ENCODE results near the gene SBF2.
A peak's percentile ranks its signal among the peaks of the same experiment; 100 is the strongest.
"Not testable (repeated sequence)": the region's sequence is repeated elsewhere in the genome, so short reads cannot be mapped to it uniquely, and the experiment has no call there.

The SBF2 gene

DNA sequence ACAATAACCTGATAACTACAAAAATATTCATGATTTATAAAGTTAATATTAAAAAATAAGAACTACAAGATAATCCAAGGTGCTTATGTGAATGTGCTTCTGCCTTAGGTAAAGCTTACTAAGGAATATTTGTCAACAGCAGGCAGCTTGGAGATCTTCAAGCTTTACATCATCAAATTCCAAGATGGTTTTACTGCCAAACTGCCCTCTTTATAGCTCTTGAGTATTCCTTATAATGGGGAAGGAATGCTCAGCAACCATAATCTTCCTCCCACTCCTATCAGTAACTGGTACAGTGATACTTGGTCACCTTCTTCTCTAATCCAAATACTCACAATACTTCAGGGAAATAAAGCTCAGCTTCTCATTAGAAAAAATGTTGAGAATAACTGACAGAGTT lies 30.1 kb downstream of the SBF2 start:
- DNase-seq, result no peak

DNA sequence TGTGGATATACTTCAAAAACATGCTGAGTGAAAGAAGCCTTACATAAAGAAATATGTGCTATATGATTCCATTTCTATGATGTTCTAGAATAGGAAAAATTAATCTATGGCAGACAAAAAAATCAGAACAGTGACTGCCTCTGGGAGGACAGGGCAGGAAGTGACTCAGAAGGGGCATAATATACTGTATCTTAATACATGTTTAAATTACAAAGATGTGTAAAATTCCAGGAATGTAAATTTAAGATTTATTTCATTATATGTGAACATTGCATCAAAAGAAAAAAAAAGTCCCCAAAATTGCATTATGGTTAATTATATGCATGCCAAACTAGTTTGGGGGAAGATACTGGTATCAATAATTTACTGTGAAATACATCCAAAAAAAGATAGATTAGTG lies 32.2 kb downstream of the SBF2 start:
- DNase-seq, result no peak

DNA sequence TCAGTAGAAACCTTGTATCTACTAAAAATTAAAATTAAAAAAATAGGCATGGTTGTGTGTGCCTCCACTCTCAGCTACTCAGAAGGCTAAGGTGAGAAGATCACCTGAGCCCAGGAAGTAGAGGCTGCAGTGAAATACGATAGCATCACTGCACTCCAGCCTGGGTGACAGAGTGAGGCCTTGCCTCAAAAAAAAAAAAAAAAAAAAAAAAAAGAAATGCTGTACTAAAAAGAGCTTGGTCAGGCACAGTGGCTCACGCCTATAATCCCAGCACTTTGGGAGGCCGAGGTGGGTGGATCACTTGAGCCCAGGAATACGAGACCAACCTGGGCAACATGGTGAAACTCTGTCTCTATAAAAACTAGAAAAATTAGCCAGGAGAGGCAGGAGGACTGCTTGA lies 36.5 kb downstream of the SBF2 start:
- no peak for DNase-seq

DNA sequence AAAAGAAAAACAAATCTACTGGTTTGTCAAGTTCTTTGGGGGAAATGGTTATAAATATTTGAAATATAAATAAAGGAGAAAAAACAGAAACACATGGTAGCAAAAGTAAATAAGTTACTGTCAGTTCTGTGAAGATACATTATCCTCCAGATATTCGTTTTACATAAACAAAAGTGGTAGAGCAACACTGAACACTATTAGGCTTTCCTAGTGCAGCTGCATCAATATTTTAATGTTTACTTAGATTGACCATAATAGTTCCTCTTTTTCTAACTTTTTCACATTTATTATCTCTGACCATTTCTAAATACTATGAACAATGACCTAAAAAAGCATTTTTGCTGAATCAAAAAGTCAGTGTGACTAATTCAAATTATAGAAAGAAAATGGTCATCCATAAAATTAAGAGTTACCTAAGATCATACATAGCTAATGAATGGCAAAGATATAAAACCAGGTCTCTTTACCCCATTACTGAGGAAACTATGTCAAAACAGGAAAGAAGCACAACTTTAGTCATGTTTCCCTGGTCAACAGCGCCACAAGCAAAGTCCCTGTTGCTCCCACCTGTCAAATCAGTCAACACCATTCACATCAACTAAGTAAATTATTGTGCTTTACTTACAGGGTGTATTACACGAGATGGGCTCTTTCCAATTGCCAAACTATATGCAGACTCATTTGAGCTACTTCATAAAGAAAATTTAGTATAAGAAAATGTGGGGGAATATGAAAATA lies 38.5 kb downstream of the SBF2 start:
- no peak for DNase-seq

DNA sequence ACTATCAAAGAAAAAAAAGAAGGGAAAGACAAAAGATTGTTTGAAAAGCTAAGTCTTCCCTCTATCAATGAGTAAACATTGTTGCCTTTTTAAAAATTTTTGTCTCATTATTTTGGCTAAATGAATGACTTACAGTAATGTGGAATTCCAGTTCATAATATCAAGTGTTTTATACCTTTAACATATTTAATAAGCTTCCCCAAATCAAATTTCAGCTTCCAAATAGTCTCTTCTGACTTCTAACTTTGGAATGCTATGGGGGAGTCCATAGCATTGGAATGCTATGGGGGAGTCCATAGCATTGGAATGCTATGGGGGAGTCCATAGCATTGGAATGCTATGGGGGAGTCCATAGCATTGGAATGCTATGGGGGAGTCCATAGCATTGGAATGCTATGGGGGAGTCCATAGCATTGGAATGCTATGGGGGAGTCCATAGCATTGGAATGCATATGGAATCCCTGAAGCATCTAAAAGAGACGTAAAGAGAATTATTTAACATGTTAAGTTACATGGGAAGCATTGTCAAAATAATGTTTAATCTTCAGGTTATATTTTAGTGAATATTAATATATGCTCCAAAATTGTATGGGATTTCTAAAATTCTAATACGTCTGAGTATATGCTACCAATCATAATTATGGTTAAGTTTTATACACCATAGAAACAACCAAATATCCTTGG lies 44.4 kb downstream of the SBF2 start:
- DNase-seq, result not testable (repeated sequence)

DNA sequence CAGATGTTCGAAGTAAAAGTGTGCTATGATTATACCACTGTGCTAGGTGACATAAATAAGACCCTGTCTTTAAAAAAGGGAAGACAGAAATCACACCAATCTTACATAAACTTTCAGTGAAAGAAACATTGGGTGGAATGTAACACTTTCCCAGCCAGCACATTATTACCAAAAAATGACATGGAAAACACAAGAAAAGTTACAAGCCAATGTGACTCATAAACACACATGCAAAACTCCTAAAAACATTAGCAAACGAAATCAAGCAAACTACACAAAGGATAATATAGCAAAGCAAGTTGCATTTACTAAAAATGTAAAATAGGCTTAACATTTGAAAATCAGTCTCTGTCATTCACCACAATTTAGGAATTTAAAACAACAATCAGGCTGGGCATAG lies 47.0 kb downstream of the SBF2 start:
- DNase-seq, result no peak

DNA sequence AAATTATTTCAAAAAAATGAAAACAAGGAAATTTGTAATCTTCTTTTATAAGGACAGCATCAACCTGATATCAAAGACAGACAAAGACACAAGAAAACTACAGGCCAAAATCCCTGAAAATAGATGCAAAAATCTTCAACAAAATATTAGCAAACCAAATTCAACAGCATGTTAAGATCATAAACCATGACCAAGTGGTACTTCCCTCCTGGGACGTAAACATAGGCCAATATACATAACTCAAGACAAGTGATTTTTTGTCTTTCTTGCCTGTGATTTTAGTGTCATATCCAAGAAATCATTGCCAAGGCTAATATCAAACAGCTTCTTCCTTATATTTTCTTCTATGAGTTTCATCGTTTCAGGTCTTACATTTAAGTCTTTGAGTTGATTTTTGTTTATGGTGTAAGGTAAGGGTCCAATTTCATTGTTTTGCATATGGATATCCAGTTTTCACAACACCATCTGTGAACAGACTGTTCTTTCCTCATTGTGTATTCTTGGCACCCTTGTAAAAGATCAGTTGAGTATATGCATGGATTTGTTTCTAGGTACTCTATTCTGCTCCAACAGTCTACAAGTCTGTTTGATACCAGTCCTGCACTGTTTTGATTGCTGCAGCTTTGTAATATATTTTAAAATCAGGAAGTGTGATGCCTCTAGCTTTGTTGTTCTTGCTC lies 50.0 kb downstream of the SBF2 start:
- DNase-seq, result no peak

DNA sequence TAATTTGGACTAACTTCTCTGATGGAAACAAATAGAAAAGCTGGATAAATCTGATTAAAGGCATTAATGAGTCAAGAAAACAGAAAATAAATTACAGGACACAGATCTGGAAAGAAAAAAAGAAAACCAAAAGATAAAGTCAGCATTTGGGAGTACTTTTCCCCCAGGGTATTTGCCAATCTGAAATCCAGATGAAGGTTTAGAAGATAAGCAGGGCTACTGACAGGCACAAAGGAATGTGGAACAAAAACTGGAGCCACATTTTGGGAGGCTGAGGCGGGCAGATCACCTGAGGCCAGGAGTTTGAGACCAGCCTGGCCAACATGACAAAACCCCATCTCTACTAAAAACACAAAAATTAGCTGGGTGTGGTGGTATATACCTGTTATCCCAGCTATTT lies 57.2 kb downstream of the SBF2 start:
- no peak for DNase-seq

DNA sequence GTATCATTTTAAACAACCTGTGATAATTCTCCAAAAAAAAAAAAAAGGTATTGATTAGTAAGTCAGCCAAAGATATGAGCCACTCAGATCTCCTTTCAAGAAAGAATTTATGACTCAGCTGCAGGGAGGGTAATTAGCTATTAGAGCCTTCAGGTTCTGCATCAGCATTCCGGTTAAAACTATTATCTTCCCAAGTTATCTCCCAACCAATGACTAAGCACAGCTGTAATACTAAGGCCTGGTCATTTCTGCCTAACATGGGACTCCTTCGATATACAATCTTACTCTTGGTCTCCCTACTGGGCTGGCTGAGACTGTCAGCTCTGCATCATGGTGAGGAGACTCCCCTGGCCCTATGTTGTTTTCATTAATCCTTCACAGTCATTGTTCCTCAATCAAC lies 60.4 kb downstream of the SBF2 start:
- no peak for DNase-seq

DNA sequence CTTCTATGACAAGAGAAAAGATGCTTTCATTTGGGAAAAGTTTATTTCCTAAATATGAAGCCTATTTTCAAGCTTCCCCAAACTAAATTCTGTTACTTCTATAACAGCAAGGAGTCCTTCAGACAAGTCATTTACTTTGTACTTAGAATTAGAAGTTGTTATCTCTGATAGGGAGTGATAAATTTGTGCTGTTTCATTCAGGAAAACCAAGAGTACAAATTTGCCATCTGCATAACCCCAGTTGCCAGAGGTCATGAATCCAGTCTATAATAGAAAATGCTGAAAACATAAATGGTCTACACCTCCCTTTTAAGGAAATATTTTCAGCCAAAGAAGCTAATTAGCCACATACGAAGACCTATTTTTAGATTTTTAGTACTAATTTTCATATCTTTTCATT lies 61.3 kb downstream of the SBF2 start:
- DNase-seq, result no peak

DNA sequence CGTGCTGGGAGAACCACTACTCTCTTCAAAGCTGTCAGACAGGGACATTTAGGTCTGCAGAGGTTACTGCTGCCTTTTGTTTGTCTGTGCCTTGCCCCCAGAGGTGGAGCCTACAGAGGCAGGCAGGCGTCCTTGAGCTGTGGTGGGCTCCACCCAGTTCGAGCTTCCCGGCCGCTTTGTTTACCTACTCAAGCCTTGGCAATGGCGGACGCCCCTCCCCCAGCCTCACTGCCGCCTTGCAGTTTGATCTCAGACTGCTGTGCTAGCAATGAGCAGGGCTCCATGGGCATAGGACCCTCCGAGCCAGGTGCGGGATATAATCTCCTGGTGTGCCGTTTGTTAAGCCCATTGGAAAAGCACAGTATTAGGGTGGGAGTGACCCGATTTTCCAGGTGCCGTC lies 62.2 kb downstream of the SBF2 start:
- DNase-seq, result not testable (repeated sequence)

DNA sequence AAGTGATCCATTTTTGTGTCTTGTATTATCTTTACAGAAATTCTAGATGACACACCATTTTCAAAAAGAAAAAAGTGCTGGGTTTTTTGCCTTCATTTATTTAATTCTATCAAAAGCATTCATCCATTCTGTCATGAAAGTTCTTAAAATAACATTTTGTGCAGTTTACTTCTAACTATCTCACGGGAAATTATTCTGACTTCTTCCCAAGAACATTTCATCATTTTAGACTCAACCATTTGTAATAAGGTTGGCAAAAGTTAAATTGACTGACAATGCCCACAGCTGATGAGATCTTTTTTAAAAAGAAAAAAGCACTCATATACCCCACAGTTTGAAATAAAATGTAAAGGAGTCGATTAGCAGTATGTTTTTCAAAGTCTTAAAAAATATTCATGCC lies 68.5 kb downstream of the SBF2 start:
- no peak for DNase-seq

DNA sequence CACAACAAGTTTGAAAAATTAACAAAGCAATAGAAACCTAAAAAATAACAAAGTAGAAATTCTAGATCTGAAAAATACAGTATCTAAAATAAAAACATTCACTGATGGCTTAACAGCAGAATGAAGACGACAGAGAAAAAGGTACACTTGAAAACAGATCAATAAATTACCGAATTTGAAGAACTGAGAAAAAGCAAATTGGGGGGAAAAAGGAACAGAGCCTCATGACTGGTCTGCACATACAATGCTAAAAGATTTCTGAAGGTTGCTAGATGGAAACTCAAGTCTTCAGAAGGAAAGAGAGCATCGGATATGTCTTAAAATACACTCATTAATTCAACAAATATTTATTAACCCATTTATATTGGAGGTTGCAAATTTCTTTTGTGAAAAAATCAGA lies 71.6 kb downstream of the SBF2 start:
- DNase-seq, result no peak

DNA sequence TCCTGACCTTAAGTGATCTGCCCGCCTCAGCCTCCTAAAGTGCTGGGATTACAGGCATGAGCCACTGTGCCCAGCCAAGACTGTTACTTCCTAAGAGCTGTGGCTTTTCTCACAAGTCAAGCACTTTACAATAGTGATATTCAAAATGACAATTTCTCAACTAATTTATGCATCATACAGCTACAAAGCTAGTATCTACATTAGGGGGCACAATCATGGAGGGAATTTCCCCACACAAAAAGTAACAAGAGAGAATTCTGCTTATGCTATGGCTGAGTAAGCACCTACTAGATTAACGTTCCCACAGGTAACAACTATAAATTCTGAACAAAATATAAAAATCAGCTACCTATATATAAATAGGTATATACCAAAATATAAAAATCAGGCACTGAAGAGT lies 72.7 kb downstream of the SBF2 start:
- DNase-seq, result no peak

DNA sequence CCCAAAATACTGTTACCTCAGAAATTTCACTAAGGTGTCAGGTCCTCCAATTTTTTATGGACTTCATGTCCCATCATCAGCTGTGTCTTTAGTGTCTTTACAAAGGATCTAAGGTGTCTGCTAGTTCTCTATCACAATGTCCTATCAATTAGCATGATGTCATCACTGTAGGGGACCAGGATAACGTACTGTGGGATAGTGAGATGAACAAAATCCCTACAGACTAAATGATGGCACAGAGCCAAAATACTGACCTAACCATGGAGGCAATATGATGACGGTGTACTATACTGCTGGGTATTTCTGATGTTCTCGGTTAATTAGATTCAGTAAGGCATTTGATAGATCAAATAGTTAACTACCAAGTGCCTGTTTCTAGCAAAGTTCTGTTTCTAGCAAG lies 82.5 kb downstream of the SBF2 start:
- DNase-seq, result no peak

DNA sequence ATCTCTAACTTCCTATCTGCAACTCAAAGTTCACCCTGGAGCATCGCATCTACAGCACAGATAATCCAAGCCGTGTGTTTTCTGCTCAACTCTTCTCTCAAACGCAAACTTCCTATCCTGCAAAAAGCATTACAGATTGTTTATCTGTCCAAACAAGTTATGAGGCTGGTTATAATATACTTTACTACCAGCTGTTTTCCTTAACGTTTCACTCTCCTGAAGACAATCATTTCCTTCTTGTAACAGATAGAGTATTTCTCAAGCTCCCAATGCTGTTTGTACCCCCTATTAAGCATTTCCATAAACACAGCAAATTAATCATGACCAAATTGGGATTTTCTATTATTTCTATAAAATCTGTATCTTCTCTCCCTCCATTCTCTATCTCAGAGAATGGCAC lies 84.7 kb downstream of the SBF2 start:
- DNase-seq, result no peak

DNA sequence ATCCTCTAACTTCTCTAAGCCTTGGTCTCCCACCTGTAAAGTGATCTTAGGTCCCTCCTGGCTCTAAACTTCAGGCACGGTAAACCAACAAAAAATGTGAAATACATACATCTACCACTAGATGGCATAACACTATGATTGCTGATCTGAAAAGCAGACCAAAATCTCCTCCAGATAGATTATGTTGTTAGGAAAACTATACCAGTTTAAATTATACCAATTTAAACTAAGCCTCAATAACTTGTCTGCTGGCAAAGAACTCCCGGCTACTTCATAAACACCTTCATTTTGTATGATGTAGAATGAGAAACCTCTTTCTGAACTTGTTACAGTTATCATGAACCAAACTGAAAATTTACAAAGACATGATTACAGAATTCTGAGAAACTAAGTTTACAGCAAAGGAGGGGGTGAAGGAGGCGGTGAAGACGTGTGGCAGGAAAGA lies 85.9 kb downstream of the SBF2 start:
- DNase-seq, result peak; percentile 57

DNA sequence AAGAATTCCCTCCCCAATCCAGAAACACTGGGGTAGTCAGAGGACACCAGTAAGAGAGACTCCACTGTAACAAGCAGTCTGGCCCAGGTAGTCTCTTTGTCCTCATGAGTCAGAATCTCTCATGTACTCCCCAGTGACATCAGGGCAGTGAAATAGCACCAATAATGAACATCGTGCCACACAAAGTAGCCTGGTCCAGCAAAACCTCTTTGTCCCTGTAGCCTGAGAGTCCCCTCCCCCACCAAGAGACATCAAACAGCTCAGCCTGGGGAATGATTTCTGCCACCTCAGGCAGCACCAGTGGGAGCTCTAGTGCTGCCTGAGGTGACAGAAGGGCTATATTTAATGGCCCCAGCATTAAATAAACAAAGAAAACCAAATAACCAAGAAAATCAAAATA lies 88.1 kb downstream of the SBF2 start:
- DNase-seq, result peak; percentile 6

DNA sequence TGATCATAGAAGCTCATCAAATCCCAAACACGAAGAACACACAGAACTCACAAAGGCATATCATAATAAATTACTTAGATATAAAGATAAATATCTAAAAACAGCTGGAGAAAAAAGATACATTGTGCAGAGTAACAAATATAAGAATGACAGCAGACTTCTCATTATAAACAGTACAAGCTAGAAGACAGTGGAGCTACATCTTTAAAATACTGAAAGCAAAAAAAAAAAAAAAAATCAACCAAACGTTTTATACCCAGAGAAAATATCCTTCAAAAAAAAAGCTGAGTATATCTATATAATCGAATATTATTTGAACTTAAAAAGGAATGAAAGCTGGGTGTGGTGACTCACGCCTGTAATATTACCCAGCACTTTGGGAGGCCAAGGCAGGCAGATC lies 90.0 kb downstream of the SBF2 start:
- no peak for DNase-seq

DNA sequence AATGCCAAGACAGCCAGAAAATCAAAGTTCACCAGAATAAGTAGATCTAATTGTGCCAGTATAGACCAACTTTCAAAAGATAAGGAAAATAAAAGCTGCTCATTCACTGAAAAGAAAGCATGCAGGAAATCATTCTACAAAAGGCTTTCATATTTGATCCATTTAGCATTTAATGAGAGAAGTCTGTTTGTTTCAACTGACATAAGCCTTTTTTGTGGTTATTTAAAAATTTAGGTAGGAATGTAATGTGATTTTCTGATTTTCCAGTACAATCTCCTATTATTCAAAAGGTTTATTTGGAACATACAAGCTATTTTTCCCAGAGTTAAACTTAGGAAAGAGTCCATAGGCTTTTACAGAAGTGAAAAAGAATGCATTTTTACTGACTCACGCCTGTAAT lies 92.7 kb downstream of the SBF2 start:
- no peak for DNase-seq

DNA sequence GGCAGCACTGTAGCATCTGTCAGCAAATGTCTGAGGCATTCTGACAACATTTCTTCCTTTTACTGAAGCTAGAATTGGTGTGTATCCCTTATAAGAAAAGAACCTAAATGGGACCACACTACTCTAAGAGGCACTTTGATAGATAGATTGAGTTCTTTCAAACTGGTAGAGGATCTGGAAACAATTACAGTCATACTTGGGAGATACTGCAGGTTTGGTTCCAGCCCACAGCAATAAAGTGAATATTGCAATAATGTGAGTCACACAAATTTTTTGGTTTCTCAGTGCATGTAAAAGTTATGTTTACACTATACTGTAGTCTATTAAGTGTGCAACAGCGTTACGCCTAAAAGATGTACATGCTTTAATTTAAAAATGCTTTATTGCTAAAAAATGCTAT lies 96.9 kb downstream of the SBF2 start:
- no peak for DNase-seq

DNA sequence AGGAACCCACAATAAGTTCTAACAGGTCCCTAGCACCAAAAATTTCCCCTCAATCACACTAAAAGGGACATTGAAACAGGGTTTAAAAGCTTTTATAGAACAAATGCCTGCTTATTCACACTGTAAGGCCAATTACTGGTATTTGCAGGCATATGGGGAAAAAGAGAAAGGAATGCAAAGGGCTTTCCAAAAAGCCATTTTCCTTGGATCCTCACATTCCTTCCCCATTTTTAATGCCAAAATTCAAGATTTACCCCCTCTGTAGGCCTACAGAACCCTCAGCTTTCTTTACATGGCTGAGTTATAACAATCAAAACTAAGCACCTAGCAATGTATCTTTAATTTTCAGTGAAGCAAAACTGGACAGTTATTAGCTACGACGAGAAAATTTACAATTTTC lies 102.0 kb downstream of the SBF2 start:
- no peak for DNase-seq

DNA sequence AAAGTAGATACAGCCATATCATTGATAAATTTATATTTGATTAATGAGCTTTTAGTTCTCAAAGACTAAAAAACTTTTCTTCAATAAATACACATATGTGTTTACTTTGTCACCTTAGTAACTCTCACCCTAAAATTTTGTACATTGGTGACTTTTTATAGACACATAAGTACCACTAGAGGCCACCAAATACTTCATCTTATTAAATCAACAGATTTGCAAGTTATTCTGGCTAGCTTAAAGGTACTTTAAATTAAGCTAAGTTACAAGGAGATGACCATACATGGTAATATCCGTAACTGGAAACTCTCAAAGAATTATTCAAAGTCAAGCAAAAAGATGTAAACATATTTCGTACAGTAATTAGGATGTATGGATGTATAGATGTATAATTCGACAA lies 112.2 kb downstream of the SBF2 start:
- no peak for DNase-seq

DNA sequence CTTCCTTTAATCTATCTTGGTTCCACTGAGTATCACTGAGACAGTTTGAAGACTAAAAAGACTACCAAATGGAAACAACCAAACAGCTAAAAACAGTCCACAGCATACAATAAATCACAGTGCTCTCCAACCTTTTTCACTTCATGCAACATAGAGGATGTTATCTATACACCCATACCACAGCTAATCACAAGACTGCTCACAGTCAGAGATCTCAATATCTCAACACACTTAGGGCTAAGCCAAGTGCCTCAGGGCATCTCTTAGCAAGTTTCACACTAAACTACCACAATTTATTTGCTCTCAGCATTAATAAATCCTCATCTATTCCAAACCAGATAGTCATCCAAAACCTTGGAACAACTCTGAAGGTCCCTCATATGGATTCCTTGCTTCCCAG lies 129.4 kb downstream of the SBF2 start:
- no peak for DNase-seq
